ENCODE results near the gene XRN2.

Gene XRN2

GRCh38 chr20:21301940-21302663 lies 1.0 kb upstream of the XRN2 start:
- no peak for DNase-seq (ENCODE audit: low spot score)

DNA sequence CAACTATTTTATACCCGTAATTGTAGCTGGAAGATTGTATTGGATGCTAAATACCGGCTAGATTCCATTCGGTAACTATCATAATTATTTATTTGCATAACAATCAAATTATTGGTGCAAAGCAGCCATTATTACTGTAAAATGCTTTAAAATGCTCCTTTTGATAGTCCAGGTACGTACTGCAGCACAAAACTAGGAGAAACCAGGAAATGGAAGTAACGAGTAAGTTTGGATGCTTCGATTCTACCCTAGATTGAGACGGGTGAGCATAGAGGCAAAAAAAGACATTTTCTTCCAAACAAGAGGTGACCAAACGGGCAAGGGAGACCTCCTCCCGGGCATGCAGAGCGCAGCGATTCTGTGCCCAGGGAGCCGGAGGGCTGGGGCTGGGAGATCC lies 469 bp upstream of the XRN2 start:
- no peak for DNase-seq (ENCODE audit: low spot score)

DNA sequence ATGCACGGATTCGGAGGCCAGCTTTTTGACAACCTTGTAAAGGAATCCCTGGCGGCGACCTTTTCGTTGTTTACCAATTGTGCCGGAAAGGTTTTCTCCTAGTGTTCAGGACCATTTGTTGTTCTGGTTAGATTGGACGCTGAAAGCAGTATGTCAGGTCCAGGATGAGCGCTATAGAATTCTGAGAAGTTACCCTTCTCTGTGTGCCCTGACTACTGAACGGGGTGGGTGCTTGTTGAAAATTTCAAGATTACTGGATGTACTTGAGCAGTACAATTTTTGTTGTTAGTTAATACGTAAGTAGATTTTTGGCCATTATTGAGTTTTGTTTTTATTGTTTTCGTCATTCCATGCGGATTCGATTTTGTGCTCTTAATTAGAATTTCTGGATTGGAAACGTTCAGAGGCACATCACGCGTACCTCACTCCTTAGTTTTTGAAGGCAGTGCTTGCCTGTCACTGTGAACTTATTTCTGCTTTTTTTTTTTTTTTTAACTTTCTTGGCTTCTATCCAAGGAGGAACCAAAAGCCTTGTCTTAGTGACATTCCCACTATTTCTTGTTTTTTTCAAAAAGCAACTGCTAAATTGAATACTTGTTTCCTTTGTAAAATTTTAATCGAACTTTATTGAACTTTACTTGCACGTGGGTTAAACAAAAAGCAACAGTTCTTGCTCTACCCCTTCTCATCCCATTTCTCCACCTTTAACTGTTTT lies 898 bp downstream of the XRN2 start:
- no peak for DNase-seq (ENCODE audit: low spot score)

GRCh38 chr20:21308340-21308739 lies 5.2 kb downstream of the XRN2 start:
- no peak for DNase-seq (ENCODE audit: low spot score)

DNA sequence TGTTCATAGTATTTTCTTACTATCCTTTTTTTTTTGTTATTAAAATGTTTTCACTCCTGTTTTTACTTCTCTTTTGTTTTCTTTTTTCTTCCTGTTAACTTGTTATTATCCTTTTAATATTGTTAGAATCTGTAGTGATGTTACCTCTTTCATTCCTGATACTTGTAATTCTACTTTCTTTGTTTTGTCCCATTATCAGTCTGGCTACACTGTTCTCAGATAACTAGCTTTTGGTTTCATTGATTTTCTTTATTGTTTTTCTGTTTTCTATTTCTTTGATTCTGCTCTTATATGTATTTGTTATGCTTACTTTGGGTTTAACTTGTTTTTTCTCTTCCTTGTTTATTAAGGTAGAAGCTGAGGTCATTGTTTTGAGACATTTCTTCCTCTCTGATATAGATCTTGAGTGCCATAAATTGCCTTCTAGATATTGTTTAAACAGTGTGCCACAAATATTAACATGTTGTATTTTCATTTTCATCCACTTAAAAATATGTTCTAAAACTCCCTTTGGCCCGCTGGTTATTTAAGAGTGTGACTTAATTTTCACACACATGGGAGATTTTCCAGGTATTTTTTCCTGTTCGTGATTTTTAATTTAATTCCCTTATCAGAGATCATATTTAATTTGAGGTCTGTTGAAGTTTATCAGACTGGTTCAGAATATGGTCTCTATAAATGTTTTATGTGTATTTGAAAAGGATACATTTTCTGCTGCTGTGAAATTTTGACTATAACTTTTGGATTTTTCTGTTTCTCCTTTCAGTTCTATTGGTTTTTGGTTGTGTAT lies 6.7 kb downstream of the XRN2 start:
- DNase-seq (ENCODE audit: low spot score): no peak

GRCh38 chr20:21312813-21313474 lies 9.8 kb downstream of the XRN2 start:
- DNase-seq (ENCODE audit: low spot score): no peak

DNA sequence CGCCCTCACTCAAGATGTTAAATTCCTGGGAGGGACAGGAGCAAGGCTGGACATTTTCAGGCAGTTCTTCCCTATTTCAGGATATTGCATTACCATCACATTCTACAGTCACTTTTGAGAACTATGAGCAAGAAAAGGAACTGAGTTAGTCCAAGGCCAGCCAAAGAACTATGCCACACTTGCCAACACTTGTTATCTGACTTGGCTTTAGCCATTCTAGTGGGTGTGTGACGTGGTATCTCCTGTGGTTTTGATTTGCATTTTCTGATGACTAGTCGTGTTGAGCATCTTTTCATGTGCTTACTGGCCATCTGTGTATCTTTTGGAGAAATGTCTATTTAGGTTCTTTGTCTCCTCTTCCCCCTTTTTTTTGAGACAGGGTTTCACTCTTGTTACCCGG lies 12.0 kb downstream of the XRN2 start:
- no peak for DNase-seq (ENCODE audit: low spot score)

DNA sequence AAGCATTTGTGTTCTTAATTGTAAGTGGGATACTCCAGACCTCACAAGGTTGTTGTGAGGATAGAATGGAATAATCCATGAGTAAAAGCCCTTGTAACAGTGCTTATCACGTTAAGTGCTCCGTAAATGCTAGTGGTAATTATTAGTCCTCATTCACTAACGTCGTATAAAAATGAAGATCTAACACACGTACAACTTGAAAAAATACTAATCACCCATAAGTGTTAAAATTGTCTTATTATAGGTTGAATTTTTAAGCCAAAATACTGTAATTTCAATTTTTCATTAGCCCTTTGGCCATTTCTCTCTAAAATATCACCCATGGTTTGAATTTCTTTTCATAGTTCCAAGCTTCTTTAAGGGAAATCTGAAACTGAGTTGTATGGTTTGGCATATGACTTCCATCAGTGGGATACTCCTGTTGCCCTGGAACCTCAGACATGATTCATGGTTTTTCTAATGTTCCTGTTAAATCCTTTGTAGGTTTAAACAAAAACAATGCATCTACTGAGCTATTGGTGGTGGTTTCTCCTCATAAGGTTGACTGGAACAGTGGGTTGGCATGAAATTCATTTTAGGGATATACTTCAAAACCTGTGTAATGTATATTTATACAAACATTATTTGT lies 19.1 kb downstream of the XRN2 start:
- DNase-seq (ENCODE audit: low spot score): no peak

GRCh38 chr20:21322921-21323331 lies 19.8 kb downstream of the XRN2 start:
- no peak for DNase-seq (ENCODE audit: low spot score)

DNA sequence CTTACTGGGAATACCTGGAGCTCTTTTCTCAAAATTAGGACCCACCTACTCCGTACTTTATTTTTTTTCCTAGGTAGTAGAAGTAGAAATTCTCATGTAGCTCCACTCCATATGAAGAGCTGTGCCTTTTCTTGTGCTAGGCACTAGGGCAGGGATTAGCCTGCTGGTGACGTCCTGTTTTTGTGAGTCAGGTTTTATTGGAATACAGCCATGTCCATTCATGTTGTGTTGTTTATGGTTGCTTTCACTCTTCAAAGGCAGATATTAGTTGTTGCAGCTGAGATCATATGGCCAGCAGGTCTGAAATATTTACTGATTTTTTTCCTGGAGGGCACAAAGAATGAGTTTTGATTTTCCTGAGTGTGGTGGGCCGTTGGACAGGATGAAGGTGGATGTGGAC lies 20.5 kb downstream of the XRN2 start:
- DNase-seq (ENCODE audit: low spot score): no peak

- DNase-seq (ENCODE audit: low spot score): no peak
These were observed 21.0 kb downstream of the XRN2 start for GRCh38 chr20:21324126-21324525.

GRCh38 chr20:21325296-21325695 lies 22.2 kb downstream of the XRN2 start:
- no peak for DNase-seq (ENCODE audit: low spot score)

- DNase-seq (ENCODE audit: low spot score): no peak
These were observed 23.6 kb downstream of the XRN2 start for GRCh38 chr20:21326700-21327099.

DNA sequence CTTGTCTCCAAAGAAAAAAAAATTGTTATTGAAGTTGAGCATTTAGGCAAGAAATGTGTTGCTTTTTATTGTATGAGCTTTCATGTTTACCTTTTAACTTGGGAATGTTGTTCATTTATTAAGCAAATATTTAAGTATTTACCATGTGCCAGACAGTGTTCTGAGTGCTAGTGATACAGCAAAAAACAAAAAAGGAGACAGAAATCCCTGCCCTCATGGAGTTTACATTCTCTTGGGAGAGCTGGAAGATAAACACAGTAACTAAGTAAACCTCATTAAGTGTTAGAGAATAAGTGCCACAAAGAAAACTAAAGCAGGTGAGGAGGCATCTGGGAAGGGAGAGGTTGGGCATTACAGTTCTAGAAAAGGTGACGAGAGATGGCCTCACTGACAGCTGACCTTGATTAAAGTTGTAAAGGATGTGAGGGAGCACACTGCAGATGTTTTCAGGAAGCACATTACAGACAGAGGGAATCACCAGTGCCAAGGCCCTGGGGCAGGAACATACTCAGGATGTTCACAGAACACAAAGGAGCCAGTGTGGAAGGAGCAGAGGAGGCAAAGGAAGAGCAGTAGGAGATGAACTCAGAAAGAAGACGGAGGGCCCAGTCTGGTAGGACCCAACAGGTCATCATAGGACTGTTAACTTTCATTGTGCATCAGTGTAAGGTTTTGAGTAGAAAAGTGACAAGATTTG lies 33.5 kb downstream of the XRN2 start:
- no peak for DNase-seq (ENCODE audit: low spot score)

DNA sequence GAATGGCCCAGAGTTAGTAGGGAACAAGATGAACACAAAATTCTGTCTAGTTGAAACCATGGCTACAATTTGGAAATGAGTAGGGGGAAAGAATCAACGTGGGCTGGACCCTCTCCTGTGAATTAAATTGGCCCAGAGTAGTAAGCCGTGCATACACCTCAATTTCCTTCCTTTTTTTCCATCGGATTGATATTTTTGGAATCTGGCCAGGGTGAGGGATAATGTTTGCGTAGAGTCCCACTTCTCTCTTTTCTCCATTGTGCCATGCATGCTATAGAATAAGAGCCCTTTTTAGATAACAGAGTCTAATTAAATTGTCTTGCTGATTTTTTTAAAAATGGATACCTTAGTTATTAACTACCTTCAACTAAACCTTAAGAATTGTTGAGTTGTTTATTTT lies 35.2 kb downstream of the XRN2 start:
- no peak for DNase-seq (ENCODE audit: low spot score)

DNA sequence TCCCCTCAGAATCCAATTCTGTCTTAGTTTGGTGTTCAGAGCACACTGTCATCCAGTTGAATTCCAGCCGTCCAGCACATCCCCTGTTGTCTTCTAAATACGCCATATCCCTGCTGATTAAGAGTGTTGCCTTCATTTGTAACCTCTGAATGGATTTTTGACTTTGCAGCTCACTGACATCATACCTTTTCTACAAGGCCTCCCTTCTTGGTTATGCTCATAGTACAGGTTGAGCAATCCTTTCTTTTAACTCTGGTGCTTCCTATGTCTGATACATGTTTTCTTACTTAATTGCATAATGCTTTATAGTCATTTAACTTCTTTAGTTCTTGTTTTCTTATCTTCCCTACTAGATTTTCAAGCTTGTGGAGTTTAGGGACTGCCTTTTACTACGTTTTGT lies 36.4 kb downstream of the XRN2 start:
- no peak for DNase-seq (ENCODE audit: low spot score)

DNA sequence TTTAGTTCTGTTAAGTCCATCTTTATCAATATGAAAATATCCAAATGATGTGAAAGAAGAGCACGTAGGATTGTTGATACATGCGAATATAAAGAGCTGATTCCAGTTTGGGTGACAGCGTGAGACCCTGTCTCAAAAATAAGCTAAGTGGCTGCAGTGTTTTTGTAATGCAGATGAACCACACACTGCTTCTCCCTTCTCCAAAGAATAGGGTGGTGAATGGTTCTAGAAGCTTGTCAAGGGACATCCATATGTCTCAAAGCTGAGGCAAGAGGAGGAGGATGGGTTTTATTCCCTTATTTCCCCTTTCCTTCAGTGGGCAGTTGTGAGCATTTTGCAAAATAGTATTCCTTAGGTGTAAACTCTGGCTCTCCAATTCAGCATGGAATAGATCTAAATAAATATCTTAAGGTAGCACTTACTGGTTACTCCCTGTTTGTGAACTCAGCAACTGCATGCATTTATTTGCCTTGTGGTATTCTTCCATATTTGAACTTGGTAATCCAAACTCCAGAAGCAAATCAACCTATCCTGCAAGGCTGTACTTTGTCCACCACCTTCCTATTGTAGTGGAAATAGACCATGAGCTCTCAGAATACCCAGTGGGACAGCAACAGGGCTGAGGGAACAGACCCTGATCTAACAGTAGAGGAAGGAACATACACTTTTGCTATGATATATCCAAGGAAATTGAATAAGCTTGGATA lies 38.0 kb downstream of the XRN2 start:
- no peak for DNase-seq (ENCODE audit: low spot score)

- DNase-seq (ENCODE audit: low spot score): no peak
These were observed 39.7 kb downstream of the XRN2 start for GRCh38 chr20:21342656-21343345.

DNA sequence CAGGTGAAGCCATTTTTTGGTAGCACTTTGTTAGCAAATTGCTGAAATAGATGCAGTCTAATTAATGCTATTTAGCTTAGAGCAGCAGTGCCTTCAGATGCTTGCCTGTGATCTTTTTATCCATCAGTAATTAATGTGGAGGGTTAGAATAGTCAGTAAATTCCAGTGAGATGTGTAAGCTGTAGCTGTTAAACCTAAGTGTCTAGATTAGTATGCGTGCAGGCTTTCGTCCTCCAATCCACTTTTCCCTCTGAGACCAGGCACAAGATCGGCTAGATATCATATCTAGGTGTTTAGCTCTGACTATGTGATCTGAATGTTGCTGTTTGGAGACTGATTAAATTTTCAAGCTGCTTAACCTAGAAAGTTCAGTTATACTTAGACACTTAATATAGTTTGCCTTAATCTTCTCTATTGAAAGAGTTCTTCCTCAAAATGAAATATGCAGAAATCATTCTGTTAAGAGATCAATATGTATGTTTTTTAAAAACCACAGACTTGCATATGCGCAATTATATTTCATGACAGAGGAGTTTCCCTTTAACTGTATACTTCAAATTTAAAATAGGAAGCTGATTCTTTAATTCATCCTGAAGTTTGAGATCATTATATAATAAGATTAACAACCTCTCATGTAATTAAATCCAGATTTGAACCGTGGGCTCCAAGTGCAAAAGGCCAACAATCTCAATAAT lies 41.2 kb downstream of the XRN2 start:
- no peak for DNase-seq (ENCODE audit: low spot score)

DNA sequence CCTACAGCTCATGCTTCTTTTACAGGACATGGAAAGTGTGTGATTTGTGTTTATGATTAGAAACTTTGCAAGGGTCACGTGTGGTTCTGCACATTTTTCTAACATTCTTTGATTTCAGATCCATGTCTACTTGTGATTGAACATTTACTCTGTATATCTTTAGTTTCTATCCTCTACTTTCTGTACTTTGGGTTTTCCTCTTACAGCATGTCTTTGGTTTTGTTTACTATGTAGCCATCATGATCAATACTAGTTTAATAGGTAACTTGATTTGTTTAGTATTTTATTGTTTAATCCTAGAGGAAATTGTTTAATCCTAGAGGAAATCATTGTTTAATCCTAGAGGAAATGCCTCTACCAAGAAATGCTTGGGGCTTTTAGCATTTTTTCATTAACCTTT lies 41.8 kb downstream of the XRN2 start:
- DNase-seq (ENCODE audit: low spot score): no peak
